ENCODE results near the gene ADARB2.

Gene ADARB2

DNA sequence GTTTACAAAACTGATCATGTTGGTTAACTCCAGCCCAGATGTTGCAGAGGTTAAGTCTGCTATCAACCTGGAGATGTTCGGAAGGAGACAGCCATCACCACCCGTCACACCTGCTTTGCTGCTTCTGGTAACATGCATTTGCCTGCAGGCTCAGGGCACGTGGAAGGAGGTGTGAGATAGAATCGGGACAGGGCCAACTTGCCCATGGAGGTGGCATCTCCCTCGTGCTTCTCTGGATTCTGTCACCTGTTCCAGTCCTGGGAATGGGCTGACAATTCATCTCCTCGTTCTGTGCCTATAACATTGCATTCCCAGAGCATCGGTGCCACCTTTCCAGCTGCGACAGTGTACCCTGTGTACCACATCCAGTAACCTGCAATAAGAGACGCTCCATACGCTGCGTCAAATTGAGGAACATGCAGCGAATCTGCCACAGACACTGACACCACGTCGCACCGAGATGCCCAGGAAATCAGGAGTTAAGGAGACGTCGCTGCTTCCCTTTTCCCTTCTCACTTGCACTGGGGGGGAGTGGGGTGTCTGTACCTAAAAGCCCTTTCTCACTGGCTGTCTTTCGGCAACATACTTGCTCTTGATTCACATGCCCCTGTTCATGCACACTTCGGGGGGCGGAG lies 65.8 kb downstream of the ADARB2 start:
- TF ChIP-seq CTCF (IDR thresholded peaks at IDR 0.05; ENCODE audit: borderline replicate concordance, insufficient read depth, low read depth, low read length) = no peak
- no peak overlapping the region for H3K4me3 ChIP-seq (ENCODE audit: low read depth, low read length)

GRCh38 chr10:1670541-1671365 lies 66.6 kb downstream of the ADARB2 start:
- no peak for TF ChIP-seq CTCF (IDR thresholded peaks at IDR 0.05; ENCODE audit: borderline replicate concordance, insufficient read depth, low read depth, low read length)
- H3K4me3 ChIP-seq (ENCODE audit: low read depth, low read length) = no peak overlapping the region

- no peak overlapping the region for H3K4me3 ChIP-seq (ENCODE audit: low read depth, low read length)
- TF ChIP-seq CTCF (IDR thresholded peaks at IDR 0.05; ENCODE audit: borderline replicate concordance, insufficient read depth, low read depth, low read length) = no peak
These were observed 67.9 kb downstream of the ADARB2 start for GRCh38 chr10:1669433-1669832.

DNA sequence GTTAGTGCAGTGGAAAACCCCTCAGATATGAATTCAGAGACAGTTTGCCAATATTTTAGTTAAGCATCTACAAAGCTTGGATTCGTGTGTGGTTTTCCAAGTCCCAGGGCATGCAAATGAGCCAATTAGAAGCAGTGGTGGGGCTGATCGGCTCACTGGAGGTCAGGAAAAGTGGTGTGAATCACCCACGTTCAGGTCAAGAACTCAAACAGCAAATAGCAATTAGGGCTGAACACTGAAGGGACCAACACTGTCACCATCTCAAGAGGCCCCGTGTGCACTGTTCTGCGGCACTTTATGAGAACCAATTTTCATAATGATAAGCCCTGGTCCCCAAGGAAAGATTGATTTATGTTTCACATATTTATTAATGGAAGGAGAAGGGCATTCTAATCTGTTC lies 68.9 kb downstream of the ADARB2 start:
- TF ChIP-seq CTCF (IDR thresholded peaks at IDR 0.05; ENCODE audit: borderline replicate concordance, insufficient read depth, low read depth, low read length) = no peak
- no peak overlapping the region for H3K4me3 ChIP-seq (ENCODE audit: low read depth, low read length)

- TF ChIP-seq CTCF (IDR thresholded peaks at IDR 0.05; ENCODE audit: borderline replicate concordance, insufficient read depth, low read depth, low read length) = no peak
These were observed 69.9 kb downstream of the ADARB2 start for GRCh38 chr10:1667392-1667791.

DNA sequence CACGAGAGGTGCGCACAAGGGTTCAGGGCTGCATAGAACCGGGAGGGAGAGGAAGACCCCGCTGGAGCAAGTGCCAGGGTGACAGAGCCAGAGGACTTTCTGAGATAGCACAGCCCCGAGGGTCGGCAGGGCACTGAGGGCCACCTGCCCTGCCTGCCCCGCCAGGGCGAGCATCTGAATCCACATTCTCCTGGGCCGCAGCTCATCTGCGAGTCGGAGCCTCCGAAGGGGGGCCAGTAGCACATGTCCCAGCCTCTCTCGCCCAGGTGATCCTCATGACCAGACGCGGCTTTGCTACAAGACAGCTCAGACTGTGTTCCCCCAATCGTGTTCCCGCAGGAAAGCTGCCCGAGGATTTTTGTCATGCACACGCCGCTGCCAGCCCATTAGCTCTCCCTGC lies 71.2 kb downstream of the ADARB2 start:
- TF ChIP-seq CTCF (IDR thresholded peaks at IDR 0.05; ENCODE audit: borderline replicate concordance, insufficient read depth, low read depth, low read length) = no peak

More at GRCh38 chr10:1667392-1667791, 69.9 kb downstream of the ADARB2 start:
- H3K4me3 ChIP-seq (ENCODE audit: low read depth, low read length) = no peak overlapping the region

DNA sequence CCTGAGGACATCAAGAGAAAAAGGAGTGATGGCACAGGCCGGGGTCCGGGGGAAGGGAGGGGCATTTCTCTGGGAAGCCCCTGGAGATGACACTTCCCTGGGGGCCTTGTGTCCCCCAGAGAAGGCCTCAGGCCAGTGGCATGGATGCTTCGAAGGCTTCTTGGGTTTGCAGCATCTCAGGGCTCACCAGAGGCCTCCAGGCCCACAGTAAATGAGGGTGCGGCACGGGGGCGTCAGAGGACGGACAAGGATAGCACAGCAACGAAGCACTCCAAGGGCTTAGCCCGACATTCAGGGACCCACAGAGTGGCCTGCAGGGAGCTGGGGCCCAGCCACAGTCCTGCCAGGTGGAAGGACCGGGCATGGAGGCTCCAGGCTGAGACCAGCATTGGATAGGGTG lies 71.6 kb downstream of the ADARB2 start:
- H3K4me3 ChIP-seq (ENCODE audit: low read depth, low read length) = no peak overlapping the region
- TF ChIP-seq CTCF (IDR thresholded peaks at IDR 0.05; ENCODE audit: borderline replicate concordance, insufficient read depth, low read depth, low read length) = no peak

More for the DNA sequence above, 71.2 kb downstream of the ADARB2 start:
- no peak overlapping the region for H3K4me3 ChIP-seq (ENCODE audit: low read depth, low read length)

All from GM12875 (cell line).